Muscle of back (tissue), 13 donors: Measurements from ENCODE around the gene RHBG. TPM values are rescaled to one million over a fixed set of nuclear protein-coding genes. Genes with fewer than 3 reads are reported as not detected.
"Not testable (repeated sequence)": the region's sequence is repeated elsewhere in the genome, so short reads cannot be mapped to it uniquely, and the experiment has no call there.

Source experiments
- DNase-seq, 3 donors: peaks; one replicate each; pipeline versions ENCODE4 v3.0.0 to v3.0.0-alpha.2; 2013
- long read RNA-seq, 9 donors: transcript quantifications; one replicate each; lab custom pipeline, GENCODE V29; 2026
- polyA plus RNA-seq, 10 donors: library from polyadenylated mRNA; unstranded; fragments of 120-200 nt; gene quantifications; one replicate each; pipeline ENCODE4 v1.2.1, GENCODE V29; 2013; ENCODE audit not compliant: insufficient read length in 10 of 10

RHBG gene, protein sequence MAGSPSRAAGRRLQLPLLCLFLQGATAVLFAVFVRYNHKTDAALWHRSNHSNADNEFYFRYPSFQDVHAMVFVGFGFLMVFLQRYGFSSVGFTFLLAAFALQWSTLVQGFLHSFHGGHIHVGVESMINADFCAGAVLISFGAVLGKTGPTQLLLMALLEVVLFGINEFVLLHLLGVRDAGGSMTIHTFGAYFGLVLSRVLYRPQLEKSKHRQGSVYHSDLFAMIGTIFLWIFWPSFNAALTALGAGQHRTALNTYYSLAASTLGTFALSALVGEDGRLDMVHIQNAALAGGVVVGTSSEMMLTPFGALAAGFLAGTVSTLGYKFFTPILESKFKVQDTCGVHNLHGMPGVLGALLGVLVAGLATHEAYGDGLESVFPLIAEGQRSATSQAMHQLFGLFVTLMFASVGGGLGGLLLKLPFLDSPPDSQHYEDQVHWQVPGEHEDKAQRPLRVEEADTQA
- under 1 TPM in 2 of 10 donors, not detected in 8; 0.15 TPM for polyA plus RNA-seq
- long read RNA-seq, donor 1: 0 reads
- long read RNA-seq, donor 2: 0 reads
- long read RNA-seq, donor 3: 0 reads
- long read RNA-seq, donor 4: 0 reads
- long read RNA-seq, donor 5: 0 reads
- long read RNA-seq, donor 6: 0 reads
- long read RNA-seq, donor 7: 0 reads
- long read RNA-seq, donor 8: 0 reads
- long read RNA-seq, donor 9: 0 reads

DNA sequence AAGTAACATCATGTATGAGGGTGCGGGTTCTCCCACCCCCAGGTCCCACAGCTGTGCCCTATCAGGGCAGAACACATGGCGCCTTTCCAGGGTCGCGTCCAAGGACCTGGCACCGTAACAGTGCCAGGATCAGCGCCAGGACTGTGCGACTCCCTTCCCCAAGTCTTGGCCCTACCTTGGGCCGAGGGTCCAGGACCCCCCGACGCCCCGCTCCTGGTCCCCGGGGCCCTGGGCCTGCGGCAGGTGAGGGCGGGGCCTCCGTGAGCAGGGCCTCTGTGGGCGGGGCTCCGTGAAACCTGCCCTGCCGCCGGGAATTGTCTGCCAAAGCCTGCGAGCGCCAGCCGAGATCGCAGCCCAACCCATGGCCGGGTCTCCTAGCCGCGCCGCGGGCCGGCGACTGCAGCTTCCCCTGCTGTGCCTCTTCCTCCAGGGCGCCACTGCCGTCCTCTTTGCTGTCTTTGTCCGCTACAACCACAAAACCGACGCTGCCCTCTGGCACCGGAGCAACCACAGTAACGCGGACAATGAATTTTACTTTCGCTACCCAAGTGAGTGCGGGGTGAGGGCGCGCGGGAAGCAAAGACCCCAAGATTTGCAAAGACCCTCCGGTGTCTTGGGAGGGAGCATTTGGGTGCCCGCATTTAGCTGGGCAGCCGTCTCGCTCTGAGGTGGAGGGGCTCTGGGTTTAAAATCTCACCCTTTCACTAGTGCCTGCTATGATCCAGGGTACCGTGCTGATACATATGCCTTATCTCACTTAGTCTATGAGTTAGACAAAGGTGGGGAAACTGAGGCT lies at the start of gene RHBG:
Gene RHBG, plus strand, starts transcription at position 323 of the 796 bp plus-strand sequence. Its CDS starts 39 bp downstream, at position 362.
- DNase-seq: peak in 1 of 3 donors; percentile 30

DNA sequence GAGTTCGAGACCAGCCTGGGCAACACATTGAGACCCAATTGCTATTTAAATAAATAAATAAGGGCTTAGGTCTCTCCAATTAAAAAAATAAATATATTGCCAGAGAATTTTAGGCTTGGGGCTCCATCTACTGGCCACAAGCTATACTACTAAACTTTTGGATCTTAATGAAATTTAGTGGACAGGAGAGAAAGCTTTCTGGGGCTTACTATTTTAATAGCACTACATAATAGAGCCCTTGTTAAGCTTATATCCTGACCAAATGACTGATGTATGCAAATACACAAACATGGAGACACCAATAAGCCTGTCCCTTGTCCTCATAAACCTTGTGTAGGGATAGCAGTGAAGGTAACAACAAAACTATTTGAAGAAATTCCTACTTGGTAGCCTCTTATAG lies 49.3 kb upstream of the RHBG start:
- DNase-seq: peak in 2 of 3 donors; percentile 9 to 45

DNA sequence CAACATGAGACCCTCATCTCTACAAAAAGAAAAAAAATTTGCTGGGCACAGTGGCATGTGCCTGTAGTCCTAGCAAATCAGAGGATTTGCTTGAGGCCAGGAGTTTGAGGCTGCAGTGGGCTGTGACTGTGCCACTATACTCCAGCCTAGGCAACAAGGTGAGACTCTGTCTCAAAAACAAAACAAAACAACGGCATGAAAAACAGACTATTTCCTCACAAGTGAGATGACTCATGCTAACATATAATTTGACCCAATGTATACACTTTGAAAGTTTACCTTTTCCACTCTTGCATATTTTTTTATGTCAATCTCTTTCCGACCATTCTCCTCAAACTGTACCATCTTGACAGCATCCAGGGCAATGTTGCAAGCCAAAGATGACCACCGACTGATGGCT lies 48.5 kb upstream of the RHBG start:
- DNase-seq: no peak

DNA sequence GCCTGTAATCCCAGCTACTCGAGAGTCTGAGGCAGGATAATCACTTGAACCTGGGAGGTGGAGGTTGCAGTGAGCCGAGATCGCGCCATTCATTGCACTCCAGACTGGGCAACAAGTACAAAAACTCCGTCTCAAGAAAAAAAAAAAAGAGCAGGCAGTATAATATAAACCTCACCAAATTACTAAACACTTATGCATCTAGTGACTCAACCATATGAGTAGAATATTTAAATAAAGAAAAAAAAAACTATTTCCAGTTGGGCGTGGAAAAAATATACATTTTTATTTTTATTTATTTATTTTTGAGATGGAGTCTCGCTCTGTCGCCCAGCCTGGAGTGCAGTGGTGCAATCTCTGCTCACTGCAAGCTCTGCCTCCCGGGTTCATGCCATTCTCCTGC lies 45.8 kb upstream of the RHBG start:
- DNase-seq: not testable (repeated sequence)

DNA sequence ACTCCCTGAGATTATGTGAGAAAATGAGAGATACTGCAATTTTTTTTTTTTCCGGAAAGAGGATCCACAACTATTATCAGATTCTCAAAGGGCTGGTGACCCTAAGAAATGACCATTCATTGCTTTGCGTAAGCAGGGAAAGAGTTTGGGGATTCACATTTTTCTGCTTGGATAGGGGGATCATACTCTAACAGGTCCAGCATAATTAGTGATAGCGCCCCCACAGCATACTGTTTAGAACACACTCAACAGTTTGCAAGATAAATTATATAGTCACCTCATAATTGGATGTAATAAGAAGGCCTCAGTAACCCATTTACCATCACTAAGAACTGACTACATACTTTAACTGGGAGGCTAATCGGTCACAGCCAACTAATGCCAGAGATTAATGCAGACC lies 32.8 kb upstream of the RHBG start:
- DNase-seq: no peak

DNA sequence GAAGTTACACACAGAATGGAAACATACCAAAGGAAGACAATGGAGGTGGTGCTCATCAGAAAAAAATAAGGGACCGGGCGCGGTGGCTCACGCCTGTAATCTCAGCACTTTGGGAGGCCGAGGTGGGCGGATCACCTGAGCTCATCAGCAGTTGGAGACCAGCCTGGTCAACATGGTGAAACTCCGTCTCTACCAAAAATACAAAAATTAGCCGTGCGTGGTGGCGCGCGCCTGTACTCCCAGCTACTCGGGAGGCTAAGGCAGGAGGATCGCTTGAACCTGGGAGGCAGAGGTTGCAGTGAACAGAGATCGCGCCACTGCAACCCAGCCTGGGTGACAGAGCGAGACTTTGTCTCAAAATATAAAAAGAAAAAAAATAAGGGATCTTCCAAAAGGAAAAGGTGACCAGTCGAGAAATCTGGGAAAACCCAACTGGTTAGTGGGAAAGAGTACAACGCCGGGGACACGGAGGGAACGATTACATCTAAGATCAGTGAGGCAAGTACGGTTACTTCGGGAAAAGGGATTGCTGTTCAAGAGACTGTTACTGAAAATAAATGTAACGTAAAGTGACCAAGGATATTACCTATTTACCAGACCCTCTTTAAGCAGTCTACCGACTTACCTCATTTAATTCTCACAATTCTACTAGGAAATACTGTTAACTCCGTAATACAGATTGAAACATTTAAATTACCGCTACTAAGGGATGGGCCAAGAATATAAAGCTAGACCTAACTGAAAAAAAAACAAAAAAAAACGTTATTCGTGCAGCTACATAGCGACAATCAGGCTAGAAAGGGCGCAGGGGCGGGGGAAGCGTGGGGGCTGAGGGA lies 31.7 kb upstream of the RHBG start:
- DNase-seq: no peak

DNA sequence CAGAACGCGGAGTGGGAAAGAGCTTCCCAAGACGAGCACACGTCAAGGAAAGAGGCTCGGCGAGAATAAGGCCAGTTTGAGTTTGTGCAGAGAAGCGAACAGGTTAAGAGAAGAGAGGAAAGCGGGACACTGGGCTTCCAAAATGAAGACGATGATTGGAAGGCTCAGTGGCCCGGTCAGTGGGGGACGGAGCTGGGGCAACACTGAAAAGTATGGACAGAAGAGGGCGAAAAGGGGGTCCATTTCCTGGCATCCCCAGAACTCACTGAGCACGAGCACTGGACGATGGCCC lies 31.2 kb upstream of the RHBG start:
- DNase-seq: no peak

DNA sequence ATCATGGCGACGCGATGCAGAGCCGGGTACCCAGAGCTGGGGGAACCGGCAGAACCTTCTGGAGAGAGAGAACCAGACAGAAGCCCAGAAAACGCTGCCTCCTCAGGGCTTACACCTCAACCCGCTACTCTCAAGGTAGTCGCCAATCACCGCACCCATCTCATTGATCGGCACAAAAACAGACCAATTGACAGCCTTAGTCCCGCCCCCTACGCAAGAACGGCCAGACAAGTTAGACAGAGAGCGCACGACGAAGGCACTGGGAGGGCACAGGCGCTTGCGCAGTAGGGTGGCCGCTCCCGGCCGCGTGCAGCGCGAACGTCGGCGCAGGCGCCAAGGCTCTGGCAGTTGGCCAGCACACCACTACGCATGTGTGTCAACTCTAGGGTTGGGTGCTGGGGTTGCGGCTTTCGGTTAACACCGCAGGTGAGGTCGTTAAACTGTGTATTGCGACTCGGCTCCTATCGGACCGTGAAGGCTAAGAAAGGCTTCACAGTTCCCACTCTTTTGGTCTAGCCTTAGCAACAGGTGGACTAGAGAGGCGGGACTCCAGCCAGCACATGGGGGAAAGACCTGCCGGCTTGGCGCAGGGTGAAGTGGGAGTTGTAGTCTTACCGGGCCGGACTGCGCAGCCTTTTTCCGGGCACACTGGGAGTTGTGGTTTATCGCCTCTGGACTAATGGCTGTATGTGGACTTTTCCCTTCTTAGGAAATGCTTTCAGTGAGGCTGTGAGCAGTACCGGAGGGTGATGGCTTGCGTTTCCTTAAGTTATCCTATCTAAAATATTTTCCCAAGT lies 30.6 kb upstream of the RHBG start, which contains the start of the genes CCT3 and TSACC:
Gene CCT3, minus strand, starts transcription at position 113 of the 797 bp plus-strand sequence. Its CDS starts 108 bp downstream, at position 5.
Gene TSACC, plus strand, starts transcription at position 347 of the 797 bp plus-strand sequence. CDS start 1,232 bp downstream, outside the sequence.
- DNase-seq: peak; percentile 100

DNA sequence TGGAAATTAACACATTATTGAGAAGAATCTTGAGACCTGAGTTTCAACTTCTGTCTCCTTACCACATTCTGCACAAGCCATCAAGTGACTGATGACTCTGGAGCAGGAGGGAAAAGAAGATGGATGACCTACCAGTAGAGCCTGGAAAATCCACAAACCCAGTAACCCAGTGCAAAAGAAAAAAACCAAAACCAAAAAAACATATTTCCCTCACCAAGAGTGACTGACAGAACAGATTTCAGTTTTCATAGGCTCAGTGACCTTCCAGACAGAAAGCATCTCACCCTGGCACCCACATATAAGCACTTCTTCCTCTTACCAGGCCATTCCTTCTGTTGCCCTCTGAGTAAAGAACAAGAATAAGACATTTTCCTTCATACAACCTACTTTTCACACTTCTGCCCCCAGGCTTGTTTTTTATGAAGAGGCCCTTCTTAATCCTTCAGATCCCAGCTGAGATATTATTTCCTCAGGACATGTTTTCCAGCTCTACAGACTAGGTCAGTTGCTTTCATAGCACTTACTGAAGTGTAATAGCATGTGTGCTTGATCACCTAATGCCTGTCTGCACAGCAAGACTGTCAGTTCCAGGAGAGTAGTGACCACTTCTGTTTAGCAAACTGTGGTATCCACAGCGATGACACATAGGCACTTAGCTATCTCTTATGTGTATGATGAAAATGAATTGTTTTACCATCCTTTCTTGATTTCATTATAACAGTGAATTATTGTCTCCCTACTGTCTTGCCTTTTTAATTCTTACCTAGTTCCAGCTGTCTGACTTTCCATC lies 26.6 kb upstream of the RHBG start:
- no peak for DNase-seq

DNA sequence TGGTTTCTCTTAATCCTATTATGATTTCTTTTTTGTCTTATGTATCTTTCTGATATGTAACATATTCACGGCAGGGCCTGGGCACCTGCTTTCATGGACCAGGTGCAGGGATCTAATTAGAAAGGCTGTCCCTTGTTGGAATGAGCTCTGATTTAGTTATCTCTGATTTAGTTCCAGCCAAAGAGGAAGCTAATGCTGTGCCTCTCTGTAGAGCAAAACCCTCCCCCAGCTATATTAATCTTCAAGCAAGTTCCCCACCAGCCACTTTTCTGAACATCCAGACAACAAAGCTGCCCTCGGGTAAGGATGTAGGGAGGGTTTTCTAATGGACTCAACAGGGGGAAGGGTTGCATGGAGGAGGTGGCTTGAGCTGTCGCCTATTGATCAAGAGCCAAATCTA lies 24.6 kb upstream of the RHBG start:
- DNase-seq: no peak

DNA sequence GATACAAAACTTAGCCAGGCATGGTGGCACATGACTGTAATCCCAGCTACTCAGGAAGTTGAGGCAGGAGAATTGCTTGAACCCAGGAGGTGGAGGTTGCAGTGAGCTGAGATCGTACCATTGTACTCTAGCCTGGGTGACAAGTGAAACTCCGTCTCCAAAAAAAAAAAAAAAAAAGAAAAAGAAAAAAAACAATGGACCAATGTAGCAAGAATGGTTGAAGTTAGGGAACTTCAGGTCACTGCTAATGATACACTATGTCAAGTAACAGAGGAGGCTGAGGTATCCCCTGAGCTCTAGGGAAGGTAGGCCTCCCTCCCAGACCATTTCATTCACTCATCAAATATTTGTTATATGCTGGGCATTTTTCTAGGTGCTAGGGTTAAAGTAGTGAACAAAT lies 23.0 kb upstream of the RHBG start:
- not testable (repeated sequence) for DNase-seq

DNA sequence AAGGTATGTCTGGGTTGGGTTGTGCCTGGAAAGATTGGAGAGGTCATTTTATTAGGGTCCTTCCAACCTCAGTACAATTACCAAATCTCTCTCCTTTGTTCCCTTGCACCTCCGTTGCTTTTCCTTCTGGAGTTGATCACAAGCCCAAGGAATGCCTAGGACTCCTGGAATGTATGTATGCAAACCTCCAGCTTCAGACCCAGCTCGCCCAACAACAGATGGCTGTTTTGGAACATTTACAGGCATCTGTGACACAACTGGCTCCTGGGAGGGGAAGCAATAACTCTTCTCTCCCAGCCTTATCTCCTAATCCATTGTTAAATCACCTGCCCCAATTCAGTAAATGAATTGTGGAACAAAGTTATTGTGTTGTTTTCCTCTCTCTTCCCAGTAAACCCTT lies 22.4 kb upstream of the RHBG start:
- peak in 1 of 3 donors; percentile 24 for DNase-seq

DNA sequence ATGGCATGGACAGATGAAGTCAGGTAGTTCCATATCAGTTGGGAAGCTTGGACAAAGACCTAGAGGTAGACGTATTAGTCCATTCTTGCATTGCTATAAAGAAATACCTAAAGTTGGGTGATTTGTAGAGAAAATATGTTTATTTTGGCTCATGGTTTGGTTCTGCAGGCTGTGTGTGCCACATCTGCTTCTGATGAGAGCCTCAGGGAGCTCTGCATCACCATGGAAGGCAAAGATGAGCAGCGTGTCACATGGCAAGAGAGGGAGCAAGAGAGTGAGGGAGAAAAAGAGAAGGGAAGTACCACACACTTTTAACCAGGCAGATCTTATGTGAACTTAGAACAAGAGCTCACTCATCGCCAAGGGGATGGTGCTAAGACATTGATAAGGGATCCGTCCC lies 21.7 kb upstream of the RHBG start:
- DNase-seq: peak in 1 of 3 donors; percentile 54

DNA sequence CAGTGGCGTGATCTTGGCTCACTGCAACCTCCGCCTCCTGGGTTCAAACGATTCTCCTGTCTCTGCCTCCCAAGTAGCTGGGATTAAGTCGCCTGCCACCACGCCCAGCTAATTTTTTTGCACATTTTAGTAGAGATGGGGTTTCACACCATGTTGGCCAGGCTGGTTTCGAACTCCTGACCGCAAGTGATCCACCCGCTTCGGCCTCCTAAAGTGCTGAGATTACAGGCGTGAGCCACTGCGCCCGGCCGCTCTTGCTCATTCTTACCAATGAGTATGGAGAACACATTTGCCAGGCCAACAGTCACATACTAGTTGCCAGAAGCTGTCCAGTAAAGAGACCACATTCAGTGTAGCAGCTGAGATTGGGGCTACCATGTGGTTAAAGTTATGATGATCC lies 16.5 kb upstream of the RHBG start:
- not testable (repeated sequence) for DNase-seq

DNA sequence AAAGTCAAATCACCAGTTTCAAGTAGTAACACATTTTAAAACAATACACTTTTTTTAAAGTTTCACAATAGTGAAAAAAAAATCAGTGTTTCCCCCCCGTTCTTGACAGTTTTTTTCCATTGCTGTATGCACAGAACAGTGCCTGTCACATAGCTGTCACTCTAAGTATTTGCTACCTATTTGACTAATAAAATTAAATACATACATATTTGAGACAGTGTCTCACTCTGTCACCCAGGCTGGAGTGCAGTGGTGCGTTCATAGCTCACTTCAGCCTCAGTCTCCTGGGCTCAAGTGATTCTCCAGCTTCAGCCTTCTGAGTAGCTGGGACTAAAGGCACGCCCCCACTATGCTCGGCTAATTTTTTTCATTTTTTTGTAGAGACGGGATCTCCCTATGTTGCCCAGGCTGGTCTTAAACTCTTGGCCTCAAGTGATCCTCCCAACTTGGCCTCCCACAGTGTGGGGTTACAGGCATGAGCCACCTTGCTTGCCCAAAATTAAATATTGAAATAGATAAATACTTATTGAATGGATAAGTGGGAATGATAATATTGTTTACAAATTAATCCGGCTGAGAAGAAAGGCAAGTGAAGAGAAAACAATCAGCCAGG lies 12.6 kb upstream of the RHBG start:
- no peak for DNase-seq

DNA sequence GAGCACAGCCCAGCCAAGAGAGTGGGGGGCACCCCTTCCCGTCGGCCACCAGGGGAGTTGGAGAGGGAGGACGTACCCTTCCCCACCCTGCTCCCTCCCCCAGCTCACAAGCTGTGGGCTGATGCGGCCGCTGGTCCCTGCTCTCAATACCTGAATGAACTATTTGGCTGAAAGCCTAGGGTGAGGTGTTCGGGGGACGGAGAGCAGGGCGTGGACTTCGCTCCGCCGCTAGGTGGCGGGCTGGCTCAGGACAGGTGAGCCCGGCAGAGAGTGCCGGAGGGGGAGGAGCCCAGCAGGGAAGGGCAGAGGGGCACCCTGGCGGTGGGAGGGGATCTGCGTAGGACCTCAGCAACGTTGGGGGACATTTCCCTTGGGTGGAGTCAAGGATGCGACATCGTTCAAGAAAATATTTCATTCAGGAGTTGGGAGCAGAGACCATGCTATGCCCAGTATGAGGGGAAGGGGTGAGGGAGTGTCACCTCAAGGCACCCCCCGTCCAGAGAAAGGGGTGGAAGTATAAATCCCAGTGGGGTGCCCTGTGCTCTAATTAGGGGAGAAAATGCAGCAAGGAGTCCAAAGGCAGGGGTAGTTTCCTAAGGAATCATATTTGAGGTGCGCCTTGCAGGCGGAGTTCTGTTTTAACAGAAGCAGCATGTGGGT lies 12.0 kb upstream of the RHBG start:
- DNase-seq: peak in 1 of 3 donors; percentile 44

DNA sequence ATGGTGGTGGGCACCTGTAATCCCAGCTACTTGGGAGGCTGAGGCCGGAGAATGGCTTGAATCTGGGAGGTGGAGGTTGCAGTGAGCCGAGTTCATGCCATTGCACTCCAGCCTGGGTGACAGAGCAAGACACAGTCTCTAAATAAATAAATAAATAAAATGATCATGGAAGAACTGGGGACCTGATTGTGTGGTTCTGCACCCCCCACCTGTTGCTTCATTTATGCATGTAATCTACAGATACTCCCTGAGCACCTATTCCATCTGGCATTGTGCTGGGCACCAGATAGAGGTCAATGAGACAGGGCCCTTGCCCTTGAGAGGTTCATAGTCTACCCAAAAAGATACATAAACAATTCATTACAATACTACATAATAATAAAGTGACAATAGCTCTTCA lies 11.0 kb upstream of the RHBG start:
- DNase-seq: no peak

DNA sequence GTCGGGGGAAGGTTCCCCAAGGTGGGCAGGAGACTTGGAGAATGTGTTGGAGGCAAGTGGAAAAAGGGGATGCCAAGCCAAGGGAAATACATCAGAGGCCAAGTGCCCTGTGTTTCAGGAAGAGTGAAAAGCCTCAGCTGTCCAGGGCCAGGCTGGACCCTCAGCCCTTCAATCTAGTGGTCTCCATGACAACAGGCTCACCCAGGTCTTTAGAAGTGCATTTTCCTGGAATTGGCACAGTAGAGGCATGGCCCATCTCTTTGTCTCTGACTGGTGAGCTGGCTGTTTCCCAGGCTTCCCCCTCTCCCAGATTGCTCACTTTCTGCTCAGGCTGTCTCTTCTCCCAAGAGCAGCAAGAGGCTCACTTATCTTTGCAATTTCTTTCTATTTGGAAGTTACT lies 10.4 kb upstream of the RHBG start:
- DNase-seq: no peak

DNA sequence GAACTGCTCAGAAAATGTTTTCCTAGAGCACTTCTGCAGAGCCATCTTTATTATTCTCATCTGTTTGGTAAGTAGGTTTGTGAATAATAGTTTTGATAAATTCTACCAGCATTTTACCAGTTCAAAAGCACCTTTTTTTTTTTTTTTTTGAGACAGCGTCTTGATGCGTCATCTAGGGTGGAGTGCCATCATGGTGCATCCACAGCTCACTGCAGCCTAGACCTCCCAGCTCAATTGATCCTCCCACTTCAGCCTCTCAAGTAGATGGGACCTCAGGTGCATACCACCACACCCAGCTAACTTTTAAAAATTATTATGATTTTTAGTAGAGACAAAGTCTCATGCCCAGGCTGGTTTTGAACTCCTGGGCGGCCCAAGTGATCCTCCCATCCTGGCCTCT lies 9.8 kb upstream of the RHBG start:
- DNase-seq: no peak
